DND-41 (cell line): Measurements from ENCODE around the gene DPP9.
A peak's percentile ranks its signal among the peaks of the same experiment; 100 is the strongest.

Experiments
- ATAC-seq: fragments of 200-7000 bp; cut with Tn5 transposase; 3 replicates; pipeline ENCODE4 v1.9.1; 2021; ENCODE audit warnings: low read depth; ENCODE audit not compliant: insufficient read depth
- DNase-seq: peaks from one replicate; pipeline ENCODE4 v3.0.0-alpha.2; 2020
- H2AFZ ChIP-seq: 2 replicates; pipeline ENCODE4 v1.6.0; 2012; ENCODE audit warnings: low read depth, low read length
- H3K27ac ChIP-seq: 2 replicates; pipeline ENCODE4 v1.5.1; 2012; ENCODE audit warnings: low read length, inconsistent platforms
- H3K27me3 ChIP-seq: fragments of 200-600 bp; sonication (generic); 2 replicates; pipeline ENCODE4 v1.6.0; 2012; ENCODE audit warnings: low read length, mild to moderate bottlenecking, inconsistent platforms; ENCODE audit not compliant: insufficient read depth, poor library complexity
- H3K36me3 ChIP-seq: 2 replicates; pipeline ENCODE4 v1.5.1; 2012; ENCODE audit warnings: low read length, inconsistent platforms; ENCODE audit not compliant: insufficient read depth
- H3K4me1 ChIP-seq: 2 replicates; pipeline ENCODE4 v1.5.1; 2012; ENCODE audit warnings: mild to moderate bottlenecking, low read length; ENCODE audit not compliant: insufficient read depth
- H3K4me2 ChIP-seq: 2 replicates; pipeline ENCODE4 v1.6.0; 2012; ENCODE audit warnings: mild to moderate bottlenecking, moderate library complexity, low read length, inconsistent platforms; ENCODE audit not compliant: insufficient read depth
- H3K4me3 ChIP-seq, 2 experiments: fragments of 200-600 bp in 1 of 2; shearing (Covaris generic) in 1 of 2; 2 replicates each; pipeline ENCODE4 v1.5.1; 2012 to 2016; ENCODE audit warnings: inconsistent platforms in 2 of 2, low read length in 2 of 2, mild to moderate bottlenecking in 2 of 2, low read depth in 1 of 2, moderate library complexity in 1 of 2
- H3K79me2 ChIP-seq: 2 replicates; pipeline ENCODE4 v1.6.0; 2012; ENCODE audit warnings: low read length, inconsistent platforms; ENCODE audit not compliant: insufficient read depth
- H3K9ac ChIP-seq: 2 replicates; pipeline ENCODE4 v1.6.0; 2012; ENCODE audit warnings: low read depth, mild to moderate bottlenecking, inconsistent platforms, low read length, moderate library complexity
- H3K9me3 ChIP-seq: 2 replicates; pipeline ENCODE4 v1.5.1; 2012; ENCODE audit warnings: low read length, moderate library complexity, mild to moderate bottlenecking, inconsistent platforms; ENCODE audit not compliant: insufficient read depth, severe bottlenecking
- H4K20me1 ChIP-seq: 2 replicates; pipeline ENCODE4 v1.6.0; 2012; ENCODE audit warnings: low read length; ENCODE audit not compliant: insufficient read depth
- EZH2 ChIP-seq: IDR thresholded peaks from 3 replicates; pipeline ENCODE4 v1.6.1; 2012; ENCODE audit warnings: borderline replicate concordance, low read depth, mild to moderate bottlenecking, moderate library complexity, low read length, inconsistent platforms; ENCODE audit not compliant: severe bottlenecking
- TF ChIP-seq, protein P1 (sequence below): IDR thresholded peaks from 2 replicates; pipeline ENCODE4 v1.5.1; 2012; ENCODE audit warnings: borderline replicate concordance, low read length, moderate library complexity, mild to moderate bottlenecking; ENCODE audit not compliant: poor library complexity, severe bottlenecking; ENCODE audit errors: extremely low read depth

DPP9 gene

DNA sequence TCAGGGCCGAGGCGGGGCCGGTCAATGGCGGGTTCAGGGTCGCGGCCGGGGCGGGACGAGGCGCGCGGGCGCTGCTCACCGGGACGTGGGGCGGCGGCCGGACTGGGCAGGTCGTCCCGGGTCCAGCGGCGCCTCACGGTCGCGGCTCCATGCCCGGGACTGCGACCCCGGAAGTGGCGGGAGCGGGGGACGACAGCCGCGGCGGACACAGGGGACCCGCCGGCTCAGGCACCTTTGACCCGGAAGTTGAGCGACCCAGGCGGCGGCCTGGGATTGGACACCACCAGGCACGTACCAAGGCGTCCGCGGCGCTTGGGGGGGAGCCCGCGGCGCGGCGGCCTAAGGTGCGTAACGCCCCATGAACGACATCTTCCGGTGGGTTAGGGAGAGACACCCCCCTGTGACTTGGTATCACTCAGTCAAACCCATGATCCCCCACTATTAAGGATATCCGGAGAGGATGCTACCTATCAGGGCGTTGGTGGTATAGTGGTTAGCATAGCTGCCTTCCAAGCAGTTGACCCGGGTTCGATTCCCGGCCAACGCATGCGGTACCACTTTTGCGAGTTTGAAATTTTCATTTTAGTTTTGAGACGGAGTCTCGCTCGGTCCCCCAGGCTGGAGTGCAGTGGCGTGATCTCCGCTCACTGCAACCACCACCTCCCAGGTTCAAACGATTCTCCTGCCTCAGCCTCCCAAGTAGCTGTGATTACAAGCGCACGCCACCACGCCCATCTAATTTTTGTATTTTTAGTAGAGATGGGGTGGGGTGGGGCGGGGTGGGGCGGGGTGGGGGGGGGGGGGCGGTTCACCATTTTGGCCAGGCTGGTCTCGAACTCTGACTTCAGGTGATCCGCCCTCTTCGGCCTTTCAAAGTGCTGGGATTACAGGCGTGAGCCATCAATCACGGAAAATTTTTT is at the start of gene DPP9:
TSS of gene DPP9 (minus strand) at position 248 of the 920 bp plus-strand sequence. CDS start 3,936 bp downstream, outside the sequence.
- Histone ChIP-seq H3K4me2 (peak within 1 kb of the TSS; percentile 91), H3K4me3 (peak within 1 kb of the TSS; percentile 62 to 96), H3K27me3 (no peaks in the 10 kb centered on the region), H2AFZ (peak within 1 kb of the TSS; percentile 87), H3K4me1 (peaks cover 39% of the 10 kb centered on the region), H3K79me2 (peaks cover 37% of the 10 kb centered on the region), H4K20me1 (peaks cover 31% of the 10 kb centered on the region), H3K9me3 (no peaks in the 10 kb centered on the region), H3K9ac (peak within 1 kb of the TSS; percentile 80), H3K27ac (peak within 1 kb of the TSS; percentile 87), H3K36me3 (peaks cover 40% of the 10 kb centered on the region)
- DNase-seq (peak; percentile 98), ATAC-seq (peak; percentile 93)
- TF ChIP-seq, protein P1, sequence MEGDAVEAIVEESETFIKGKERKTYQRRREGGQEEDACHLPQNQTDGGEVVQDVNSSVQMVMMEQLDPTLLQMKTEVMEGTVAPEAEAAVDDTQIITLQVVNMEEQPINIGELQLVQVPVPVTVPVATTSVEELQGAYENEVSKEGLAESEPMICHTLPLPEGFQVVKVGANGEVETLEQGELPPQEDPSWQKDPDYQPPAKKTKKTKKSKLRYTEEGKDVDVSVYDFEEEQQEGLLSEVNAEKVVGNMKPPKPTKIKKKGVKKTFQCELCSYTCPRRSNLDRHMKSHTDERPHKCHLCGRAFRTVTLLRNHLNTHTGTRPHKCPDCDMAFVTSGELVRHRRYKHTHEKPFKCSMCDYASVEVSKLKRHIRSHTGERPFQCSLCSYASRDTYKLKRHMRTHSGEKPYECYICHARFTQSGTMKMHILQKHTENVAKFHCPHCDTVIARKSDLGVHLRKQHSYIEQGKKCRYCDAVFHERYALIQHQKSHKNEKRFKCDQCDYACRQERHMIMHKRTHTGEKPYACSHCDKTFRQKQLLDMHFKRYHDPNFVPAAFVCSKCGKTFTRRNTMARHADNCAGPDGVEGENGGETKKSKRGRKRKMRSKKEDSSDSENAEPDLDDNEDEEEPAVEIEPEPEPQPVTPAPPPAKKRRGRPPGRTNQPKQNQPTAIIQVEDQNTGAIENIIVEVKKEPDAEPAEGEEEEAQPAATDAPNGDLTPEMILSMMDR, result no peak

DNA sequence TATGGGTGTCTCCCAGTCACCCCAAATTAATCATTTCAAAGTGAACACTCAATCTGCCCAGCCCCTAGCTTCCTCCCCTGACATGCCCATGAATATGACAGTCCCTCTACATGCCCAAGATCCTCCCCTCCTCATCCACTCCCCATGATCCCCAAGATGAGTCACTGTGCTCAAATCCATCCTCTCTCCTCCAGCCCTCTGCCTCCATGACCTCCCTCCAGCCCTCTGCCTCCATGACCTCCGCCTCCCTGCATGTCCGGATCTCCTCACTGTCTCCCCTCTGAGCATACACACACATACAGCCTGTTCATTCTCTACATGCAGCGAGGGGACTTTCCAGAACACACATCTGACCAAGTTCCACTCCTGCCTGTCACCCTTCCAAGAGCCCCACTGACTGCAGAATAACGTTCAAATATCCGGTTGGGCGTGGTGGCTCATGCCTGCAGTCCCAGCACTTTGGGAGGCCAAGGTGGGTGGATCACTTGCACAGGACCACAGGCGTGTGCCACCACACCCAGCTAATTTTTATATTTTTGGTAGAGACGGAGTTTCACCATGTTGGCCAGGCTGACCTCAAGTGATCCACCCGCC is 49.5 kb upstream of the DPP9 start:
- H3K36me3 ChIP-seq, result no peaks in the 10 kb centered on the region

DNA sequence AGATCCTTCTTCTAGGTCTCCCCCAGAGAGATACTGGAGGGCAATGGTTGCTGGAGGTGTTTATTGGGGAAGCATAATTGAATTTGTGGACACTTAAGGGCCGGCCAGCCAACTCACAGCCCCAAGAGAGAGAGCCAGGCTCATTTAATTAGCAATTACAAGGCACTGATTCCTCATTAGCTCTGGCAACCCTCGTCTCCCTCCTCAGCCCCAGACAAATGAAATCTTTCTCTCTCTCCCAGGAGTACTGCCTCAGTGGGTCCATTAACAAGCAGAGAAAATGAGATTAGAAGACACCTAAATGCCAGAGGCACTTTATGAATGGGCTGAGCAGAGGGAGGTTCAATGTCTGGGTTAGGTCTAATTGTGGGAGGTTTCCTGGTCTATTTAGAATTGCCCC is 48.9 kb upstream of the DPP9 start:
- TF ChIP-seq, protein P1, result no peak
- no peak for TF ChIP-seq EZH2
- Histone ChIP-seq H3K79me2 (no peaks in the 10 kb centered on the region), H3K4me3 (no peak overlapping the region), H3K4me2 (no peak overlapping the region), H3K36me3 (no peaks in the 10 kb centered on the region), H3K27ac (no peak overlapping the region), H4K20me1 (peaks cover 17% of the 10 kb centered on the region), H3K9me3 (no peaks in the 10 kb centered on the region), H3K4me1 (no peaks in the 10 kb centered on the region), H2AFZ (no peak overlapping the region), H3K27me3 (no peaks in the 10 kb centered on the region), H3K9ac (no peak overlapping the region)
- ATAC-seq (no peak), DNase-seq (no peak)

More for the DNA sequence above, 49.5 kb upstream of the DPP9 start:
- ATAC-seq, result no peak
- TF ChIP-seq, protein P1, result no peak
- TF ChIP-seq EZH2, result no peak
- Histone ChIP-seq H3K4me1 (no peaks in the 10 kb centered on the region), H3K4me2 (no peak overlapping the region), H2AFZ (no peak overlapping the region), H3K27me3 (no peaks in the 10 kb centered on the region), H3K4me3 (no peak overlapping the region), H3K27ac (no peak overlapping the region), H3K9me3 (no peaks in the 10 kb centered on the region), H4K20me1 (peaks cover 17% of the 10 kb centered on the region), H3K79me2 (no peaks in the 10 kb centered on the region), H3K9ac (no peak overlapping the region)
- DNase-seq, result no peak
